OCI-LY7 (cell line): ENCODE measurements around the gene ZBTB47.

Source experiments
- CTCF ChIP-seq: fragments of 200-600 bp; sonication (generic); conservative IDR thresholded peaks from 2 replicates; pipeline ENCODE4 v1.5.1; 2014; ENCODE audit warnings: mild to moderate bottlenecking, antibody characterized with exemption, low read length, moderate library complexity, mixed read lengths
- EZH2phosphoT487 ChIP-seq: fragments of 200-600 bp; sonication (generic); IDR thresholded peaks from 2 replicates; pipeline ENCODE4 v1.6.1; 2018; ENCODE audit warnings: low read depth, borderline replicate concordance, mild to moderate bottlenecking, mixed run types, antibody characterized with exemption, low read length, moderate library complexity, mixed read lengths

DNA sequence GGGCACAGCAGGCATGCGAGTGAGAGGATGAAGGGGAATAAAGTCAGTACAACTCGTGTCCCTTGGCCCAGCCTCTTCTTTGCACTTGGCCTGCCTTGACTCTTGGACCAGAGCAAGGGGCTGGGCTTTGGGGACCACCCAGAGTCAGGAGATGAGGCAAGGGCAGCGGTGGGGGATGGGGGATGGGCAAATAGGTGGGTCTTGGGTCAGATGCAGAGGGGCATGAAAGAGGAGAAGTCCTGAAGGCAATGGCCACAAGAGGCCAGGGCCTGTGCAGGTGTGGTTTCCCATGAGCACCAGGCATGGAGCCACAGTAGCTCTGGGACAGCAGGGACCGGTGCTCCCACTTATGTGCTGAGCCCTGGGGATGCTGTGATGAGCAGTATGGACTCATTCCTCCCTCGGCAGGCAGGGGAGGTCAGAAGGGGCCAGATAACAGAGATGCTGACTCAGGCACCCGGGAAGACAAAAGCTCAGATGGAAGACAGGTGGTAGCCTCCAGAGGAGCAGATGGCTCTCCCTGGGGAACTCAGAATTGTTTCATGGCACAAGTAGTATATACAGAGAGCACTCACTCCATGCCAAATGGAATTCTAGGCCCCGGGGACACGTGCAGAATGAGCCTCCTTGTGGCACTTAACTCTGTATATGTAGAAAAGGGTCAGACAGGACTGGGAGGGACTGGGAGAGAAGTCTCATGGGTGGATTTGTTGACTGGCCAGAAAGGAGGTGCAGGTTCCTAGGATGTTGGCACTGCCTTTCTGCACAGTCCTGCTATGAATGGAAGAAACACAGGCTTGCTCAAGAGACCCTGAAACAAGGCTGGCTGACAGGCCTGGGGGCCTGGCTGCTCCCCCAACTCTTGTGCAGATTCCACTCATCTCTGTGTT, 14.3 kb downstream of the ZBTB47 start:
- no peak for TF ChIP-seq CTCF
- no peak for TF ChIP-seq EZH2phosphoT487
